ENCODE results near the gene BCL11B.

GRCh38 chr14:99258341-99258861, 13.6 kb downstream of the BCL11B start:
- TF ChIP-seq CTCF (IDR thresholded peaks at IDR 0.05) (no peak), POLR2AphosphoS5 (IDR thresholded peaks at IDR 0.05; ENCODE audit: insufficient read depth in 1 of 2, low read depth in 1 of 2) (no peak)

Data from vagina (tissue), 2 donors.